AG09309 (cell line): ENCODE data around the gene GTPBP8.

Experiments used
- DNase-seq: peaks from one replicate; pipeline ENCODE4 v3.0.0-alpha.2; 2010; ENCODE audit warnings: low read depth
- H3K4me3 ChIP-seq: 2 replicates; pipeline ENCODE4 v1.5.1; 2011; ENCODE audit warnings: mild to moderate bottlenecking, low read depth, low read length, moderate library complexity; ENCODE audit not compliant: control insufficient read depth
- TF ChIP-seq, protein P1 (sequence below): IDR thresholded peaks from 2 replicates; pipeline ENCODE4 v1.5.1; 2011; ENCODE audit warnings: mild to moderate bottlenecking, low read depth, low read length, inconsistent platforms; ENCODE audit not compliant: insufficient read depth, control insufficient read depth; ENCODE audit errors: missing control alignments

Gene GTPBP8

DNA sequence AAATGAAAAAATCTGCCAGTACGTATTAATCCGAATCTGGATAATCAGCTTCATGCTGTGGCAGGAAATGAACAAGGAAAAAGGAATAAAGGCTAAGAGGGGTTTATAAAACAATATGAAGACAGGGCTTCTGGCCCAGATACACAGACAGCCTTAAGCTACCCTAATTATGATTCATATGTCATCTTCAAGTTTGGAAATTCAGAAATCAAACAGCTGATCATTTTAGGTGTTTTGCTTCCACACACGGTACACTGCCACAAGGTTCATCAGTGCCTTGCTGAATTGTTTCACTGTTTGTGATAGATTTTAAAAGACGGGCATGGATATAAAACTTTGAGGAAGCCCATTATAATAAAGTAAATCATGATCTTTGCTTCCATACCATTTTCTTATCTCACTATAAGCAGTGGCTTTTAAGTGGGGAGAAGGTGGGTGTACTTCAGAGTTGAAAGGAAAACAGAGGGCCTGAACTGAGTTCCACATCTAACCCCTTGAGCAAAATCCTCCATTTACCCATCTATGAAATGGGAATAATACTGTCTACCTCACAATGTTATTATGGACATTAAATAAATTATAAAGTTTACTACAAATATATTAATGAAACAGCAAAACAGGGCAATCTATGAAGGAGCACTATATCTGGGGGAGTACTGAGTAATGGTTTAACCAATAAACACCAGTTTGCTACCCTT lies 15.7 kb downstream of the GTPBP8 start:
- TF ChIP-seq, protein P1, sequence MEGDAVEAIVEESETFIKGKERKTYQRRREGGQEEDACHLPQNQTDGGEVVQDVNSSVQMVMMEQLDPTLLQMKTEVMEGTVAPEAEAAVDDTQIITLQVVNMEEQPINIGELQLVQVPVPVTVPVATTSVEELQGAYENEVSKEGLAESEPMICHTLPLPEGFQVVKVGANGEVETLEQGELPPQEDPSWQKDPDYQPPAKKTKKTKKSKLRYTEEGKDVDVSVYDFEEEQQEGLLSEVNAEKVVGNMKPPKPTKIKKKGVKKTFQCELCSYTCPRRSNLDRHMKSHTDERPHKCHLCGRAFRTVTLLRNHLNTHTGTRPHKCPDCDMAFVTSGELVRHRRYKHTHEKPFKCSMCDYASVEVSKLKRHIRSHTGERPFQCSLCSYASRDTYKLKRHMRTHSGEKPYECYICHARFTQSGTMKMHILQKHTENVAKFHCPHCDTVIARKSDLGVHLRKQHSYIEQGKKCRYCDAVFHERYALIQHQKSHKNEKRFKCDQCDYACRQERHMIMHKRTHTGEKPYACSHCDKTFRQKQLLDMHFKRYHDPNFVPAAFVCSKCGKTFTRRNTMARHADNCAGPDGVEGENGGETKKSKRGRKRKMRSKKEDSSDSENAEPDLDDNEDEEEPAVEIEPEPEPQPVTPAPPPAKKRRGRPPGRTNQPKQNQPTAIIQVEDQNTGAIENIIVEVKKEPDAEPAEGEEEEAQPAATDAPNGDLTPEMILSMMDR: no peak

DNA sequence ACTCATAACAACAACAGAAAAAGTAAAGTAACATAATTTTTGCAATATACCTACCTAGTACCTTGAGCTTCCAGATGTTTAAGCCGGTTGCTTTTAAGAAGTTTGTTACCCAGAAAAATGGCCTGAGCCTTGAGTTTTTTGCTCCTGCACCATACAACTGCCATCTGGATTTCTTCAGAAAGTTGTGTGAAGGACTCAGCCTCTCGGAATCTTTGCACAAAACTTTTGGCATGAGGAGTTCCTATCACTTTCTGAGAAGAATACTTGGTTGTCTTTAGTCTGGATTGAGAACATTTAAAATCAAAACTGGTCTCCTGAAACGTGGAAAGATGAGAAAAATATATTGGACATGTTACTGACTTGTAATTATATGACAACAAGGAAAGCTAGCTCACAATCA lies 17.3 kb downstream of the GTPBP8 start:
- TF ChIP-seq, protein P1: no peak
- no peak overlapping the region for H3K4me3 ChIP-seq
- no peak for DNase-seq

More for the DNA sequence above, 15.7 kb downstream of the GTPBP8 start:
- DNase-seq: no peak
- H3K4me3 ChIP-seq: no peak overlapping the region

DNA sequence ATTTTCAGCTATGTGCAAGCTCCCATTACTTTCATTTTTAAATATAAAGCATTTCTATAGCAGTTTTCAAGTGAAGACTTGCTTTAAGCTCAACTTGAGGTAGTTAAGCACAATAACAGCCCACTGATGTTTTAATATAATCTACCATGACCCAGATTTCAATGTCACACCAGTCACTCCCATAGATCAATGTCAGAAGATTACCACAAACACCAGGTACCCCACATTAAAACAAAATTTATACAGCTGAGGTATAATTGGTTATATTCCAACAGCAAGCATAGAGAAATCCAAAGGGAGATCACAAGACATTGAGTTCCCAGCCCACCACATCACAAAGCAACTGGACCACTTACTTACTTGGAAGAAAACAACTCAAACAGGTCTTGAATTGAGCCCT lies 22.8 kb downstream of the GTPBP8 start:
- no peak for DNase-seq
- no peak overlapping the region for H3K4me3 ChIP-seq
- TF ChIP-seq, protein P1: no peak

DNA sequence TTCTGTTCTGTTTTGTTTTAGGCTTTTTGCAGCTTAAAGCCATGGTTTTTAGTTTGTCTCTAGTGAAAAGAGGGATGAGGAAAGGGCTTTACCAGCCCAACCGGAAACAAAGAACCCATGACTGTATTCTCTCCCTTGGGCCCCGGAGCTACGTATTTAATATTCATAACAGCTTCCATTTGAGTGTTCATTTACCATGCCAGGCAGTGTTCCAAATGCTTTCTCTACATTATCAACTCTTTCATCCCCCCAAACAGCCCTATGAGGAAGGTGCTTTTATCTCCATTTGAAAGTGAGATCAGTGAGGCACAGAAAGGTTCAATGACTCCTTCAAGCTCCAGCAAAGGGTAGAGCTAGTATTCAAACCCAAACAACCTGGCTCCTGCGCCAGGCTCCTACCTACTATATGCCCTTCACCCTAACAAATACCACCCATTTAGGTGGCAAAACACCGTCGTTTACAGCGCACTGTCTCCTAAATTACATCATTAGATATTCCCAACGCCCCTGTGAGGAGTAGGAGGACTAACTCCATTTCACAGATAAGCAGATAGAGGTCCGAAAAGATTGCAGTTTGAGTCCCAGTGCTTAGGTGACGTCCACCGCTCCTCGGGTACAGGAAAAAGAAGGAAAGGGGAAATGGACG lies 27.9 kb downstream of the GTPBP8 start:
- TF ChIP-seq, protein P1: no peak
- peak overlapping the region; percentile 75 for H3K4me3 ChIP-seq
- DNase-seq: no peak

DNA sequence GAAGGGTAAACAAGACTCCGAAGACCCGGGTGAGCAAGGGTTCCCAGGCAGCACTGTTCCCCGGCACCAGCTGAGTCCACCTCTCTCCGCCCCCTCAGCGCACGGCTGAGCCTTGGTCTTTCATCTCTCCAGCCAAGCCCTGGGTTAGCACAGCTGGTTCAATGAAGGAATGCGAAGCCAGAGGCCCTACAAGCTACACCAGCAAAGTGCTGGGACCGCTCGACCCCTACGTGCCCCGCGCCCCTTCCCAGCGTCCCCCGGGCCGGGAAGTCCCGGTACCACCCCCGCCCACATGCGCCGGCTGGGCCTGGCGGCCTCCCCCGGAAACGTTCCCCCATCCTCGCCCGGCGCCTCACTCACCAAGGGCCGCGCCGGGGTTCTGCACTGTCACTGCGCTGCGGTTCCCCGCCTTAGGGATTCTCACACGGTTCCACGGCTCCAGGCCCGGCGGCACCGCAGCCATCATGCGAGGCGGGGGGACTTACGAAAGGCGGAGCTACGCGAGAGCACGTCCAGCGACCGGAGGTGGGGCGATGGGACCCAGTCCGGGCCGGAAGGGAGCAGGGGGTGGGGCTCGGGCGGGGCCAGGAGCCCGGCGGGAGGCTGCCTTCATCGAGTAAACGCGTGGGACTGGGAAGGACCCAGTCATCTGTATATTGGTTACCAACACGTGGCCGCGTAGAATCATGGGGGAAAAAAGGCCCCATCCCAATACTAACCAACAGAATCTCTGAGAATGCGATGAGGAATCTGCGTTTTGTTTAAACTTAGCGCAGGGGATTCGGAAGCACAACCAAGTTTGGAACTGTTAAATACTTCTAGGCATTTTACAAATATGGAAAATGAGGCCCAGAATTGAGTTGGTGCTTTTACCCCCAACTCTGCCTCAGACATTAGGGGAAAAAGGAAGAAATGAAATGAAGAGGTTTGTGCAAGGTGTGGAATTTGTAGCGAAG lies 28.7 kb downstream of the GTPBP8 start:
- H3K4me3 ChIP-seq: peak overlapping the region; percentile 75
- DNase-seq: peak; percentile 70
- TF ChIP-seq, protein P1: no peak

DNA sequence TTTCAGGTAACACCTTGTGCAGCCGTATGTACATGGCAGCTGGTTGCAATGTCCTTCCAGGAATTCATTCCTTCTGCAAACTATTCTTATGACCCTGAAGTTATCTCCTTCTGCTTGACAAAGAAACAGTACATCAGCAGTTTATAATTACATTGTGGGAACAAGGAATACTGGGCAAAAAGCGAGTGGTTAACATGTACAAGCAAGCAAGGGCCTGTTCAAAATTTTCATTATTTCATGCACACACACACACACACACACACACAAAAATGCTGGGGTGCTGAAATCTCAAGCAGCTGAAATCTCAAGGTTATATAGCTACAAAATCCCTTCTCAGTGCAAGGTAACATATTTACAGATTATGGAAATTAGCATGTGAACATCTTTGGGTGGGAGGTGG lies 30.7 kb downstream of the GTPBP8 start:
- H3K4me3 ChIP-seq: no peak overlapping the region
- DNase-seq: no peak
- TF ChIP-seq, protein P1: no peak
